ENCODE measurements around the gene MTF2. TPM values are rescaled to one million over a fixed set of nuclear protein-coding genes. Genes with fewer than 3 reads are reported as not detected.
"Not testable (repeated sequence)": the region's sequence is repeated elsewhere in the genome, so short reads cannot be mapped to it uniquely, and the experiment has no call there.

The MTF2 gene
- total RNA-seq, 1 experiment from 2014 or later = 36.3 TPM

DNA sequence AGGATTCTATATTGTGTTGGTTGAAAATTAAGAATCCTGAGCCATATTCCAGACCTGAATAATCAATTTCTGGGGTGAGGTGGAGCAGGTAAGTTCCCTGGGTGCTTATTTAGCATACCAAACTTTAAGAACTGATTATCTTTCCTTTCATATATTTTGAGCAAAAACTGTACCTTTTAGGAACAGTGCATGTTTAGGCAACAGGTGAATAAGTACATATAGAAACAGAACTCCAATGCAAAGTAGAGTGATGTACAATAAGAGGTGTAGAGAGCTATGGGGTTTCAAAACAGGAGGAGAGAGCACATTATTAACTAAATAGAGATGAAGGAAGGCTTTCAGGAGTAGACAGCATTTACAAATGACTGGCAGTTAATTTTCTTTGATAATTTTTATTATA, 72.4 kb downstream of the MTF2 start:
- Histone ChIP-seq H3K79me2 (ENCODE audit: low read length) (peaks cover 8% of the 10 kb centered on the region; the same call in 1 of the 2 replicates), H3K4me3 (ENCODE audit: low read length) (no peak overlapping the region), H3K9me2 (replicated peaks; ENCODE audit: insufficient read depth, low read length) (no peaks in the 10 kb centered on the region), H2AFZ (ENCODE audit: low read length) (no peak overlapping the region), H4K20me1 (ENCODE audit: insufficient read depth, low read depth, low read length) (no peaks in the 10 kb centered on the region), H3K36me3 (ENCODE audit: insufficient read depth, low read length) (peaks cover 15% of the 10 kb centered on the region; the same call in 1 of the 2 replicates), H3K9ac (ENCODE audit: low read length) (no peak overlapping the region), H3K27ac (ENCODE audit: low read length) (no peak overlapping the region), H3K27me3 (ENCODE audit: low read length) (no peaks in the 10 kb centered on the region), H3K4me1 (ENCODE audit: low read length) (peaks cover 8% of the 10 kb centered on the region; the same call in 1 of the 2 replicates), H3K9me3 (ENCODE audit: low read length) (no peaks in the 10 kb centered on the region), H3K4me2 (ENCODE audit: low read depth, low read length, poor library complexity, severe bottlenecking) (no peak overlapping the region)
- no peak for DNase-seq

DNA sequence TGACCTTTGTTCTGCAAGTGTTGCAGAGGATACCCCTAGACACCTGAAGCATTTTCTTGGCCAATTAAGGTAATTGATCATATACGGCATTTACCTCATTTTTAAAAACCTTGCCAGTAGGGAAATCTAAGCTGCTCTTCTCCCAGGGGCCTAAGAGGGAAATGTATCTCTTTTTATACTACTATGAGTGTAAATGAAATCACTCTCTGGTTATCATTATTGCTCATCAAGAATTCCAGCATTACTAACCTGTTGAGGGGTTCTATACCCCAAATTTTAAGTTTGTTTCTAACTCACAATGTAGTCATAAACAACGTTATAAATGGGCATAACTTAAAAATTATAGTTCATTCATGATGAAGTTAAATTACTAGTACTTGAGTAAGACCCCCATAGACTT, 73.8 kb downstream of the MTF2 start:
- no peak overlapping the region for H2AFZ ChIP-seq (ENCODE audit: low read length)
- no peak overlapping the region for H3K9ac ChIP-seq (ENCODE audit: low read length)
- H3K4me3 ChIP-seq (ENCODE audit: low read length) = no peak overlapping the region
- peaks cover 15% of the 10 kb centered on the region; the same call in 1 of the 2 replicates for H3K36me3 ChIP-seq (ENCODE audit: insufficient read depth, low read length)
- H4K20me1 ChIP-seq (ENCODE audit: insufficient read depth, low read depth, low read length) = no peaks in the 10 kb centered on the region
- peaks cover 8% of the 10 kb centered on the region; the same call in 1 of the 2 replicates for H3K79me2 ChIP-seq (ENCODE audit: low read length)
- no peaks in the 10 kb centered on the region for H3K27me3 ChIP-seq (ENCODE audit: low read length)
- no peak for DNase-seq
- H3K9me3 ChIP-seq (ENCODE audit: low read length) = no peaks in the 10 kb centered on the region
- no peak overlapping the region for H3K4me2 ChIP-seq (ENCODE audit: low read depth, low read length, poor library complexity, severe bottlenecking)
- peaks cover 8% of the 10 kb centered on the region; the same call in 1 of the 2 replicates for H3K4me1 ChIP-seq (ENCODE audit: low read length)
- H3K27ac ChIP-seq (ENCODE audit: low read length) = no peak overlapping the region
- H3K9me2 ChIP-seq (replicated peaks; ENCODE audit: insufficient read depth, low read length) = no peaks in the 10 kb centered on the region

DNA sequence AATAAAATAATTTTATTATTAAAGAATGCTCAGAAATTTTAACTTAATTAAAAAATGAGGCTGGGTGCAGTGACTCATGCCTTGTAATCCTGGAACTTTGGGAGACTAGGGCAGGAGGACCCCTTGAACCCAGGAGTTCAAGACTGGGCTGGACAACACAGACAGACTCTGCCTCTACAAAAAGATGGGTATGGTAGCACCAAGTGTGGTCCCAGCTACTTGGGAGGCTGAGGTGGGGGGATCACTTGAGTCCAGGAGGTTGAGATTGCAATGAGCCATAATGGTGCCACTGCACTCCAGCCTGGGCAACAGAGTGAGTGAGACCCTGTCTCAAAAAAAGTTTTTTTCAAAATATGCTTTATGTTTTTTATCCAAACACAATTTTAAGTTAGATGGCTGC, 75.8 kb downstream of the MTF2 start:
- Histone ChIP-seq H3K79me2 (ENCODE audit: low read length) (peaks cover 13% of the 10 kb centered on the region; the same call in 1 of the 2 replicates), H2AFZ (ENCODE audit: low read length) (no peak overlapping the region), H3K4me3 (ENCODE audit: low read length) (no peak overlapping the region), H3K27ac (ENCODE audit: low read length) (no peak overlapping the region), H3K27me3 (ENCODE audit: low read length) (no peaks in the 10 kb centered on the region), H4K20me1 (ENCODE audit: insufficient read depth, low read depth, low read length) (no peaks in the 10 kb centered on the region), H3K36me3 (ENCODE audit: insufficient read depth, low read length) (peaks cover 17% of the 10 kb centered on the region), H3K9me3 (ENCODE audit: low read length) (no peaks in the 10 kb centered on the region), H3K9ac (ENCODE audit: low read length) (no peak overlapping the region), H3K4me1 (ENCODE audit: low read length) (peaks cover 8% of the 10 kb centered on the region; the same call in 1 of the 2 replicates), H3K9me2 (replicated peaks; ENCODE audit: insufficient read depth, low read length) (no peaks in the 10 kb centered on the region), H3K4me2 (ENCODE audit: low read depth, low read length, poor library complexity, severe bottlenecking) (no peak overlapping the region)
- DNase-seq = no peak

DNA sequence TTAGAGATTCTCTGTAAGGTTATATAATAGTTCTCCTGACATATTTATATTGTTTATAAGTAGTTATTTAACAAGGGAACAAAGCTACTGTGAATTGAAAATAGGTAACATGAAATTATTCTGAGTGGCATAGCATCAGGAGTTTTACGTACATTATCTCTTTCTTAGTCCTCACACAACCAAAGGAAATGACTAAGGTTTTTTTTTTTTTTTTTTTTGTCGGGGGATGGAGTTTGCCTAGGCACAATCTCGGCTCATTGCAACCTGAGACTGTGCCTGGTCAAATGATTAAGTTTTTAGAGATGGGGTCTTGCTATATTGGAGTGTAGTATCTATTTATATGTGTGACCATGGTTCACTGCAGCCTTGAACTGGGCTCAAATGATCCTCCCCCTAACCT, 76.3 kb downstream of the MTF2 start:
- Histone ChIP-seq H3K4me2 (ENCODE audit: low read depth, low read length, poor library complexity, severe bottlenecking) (no peak overlapping the region), H3K9me3 (ENCODE audit: low read length) (no peaks in the 10 kb centered on the region), H3K27ac (ENCODE audit: low read length) (no peak overlapping the region), H3K36me3 (ENCODE audit: insufficient read depth, low read length) (peaks cover 17% of the 10 kb centered on the region), H3K4me3 (ENCODE audit: low read length) (no peak overlapping the region), H3K9me2 (replicated peaks; ENCODE audit: insufficient read depth, low read length) (no peaks in the 10 kb centered on the region), H3K4me1 (ENCODE audit: low read length) (peaks cover 8% of the 10 kb centered on the region; the same call in 1 of the 2 replicates), H3K9ac (ENCODE audit: low read length) (no peak overlapping the region), H3K27me3 (ENCODE audit: low read length) (no peaks in the 10 kb centered on the region), H3K79me2 (ENCODE audit: low read length) (peaks cover 13% of the 10 kb centered on the region; the same call in 1 of the 2 replicates), H4K20me1 (ENCODE audit: insufficient read depth, low read depth, low read length) (no peaks in the 10 kb centered on the region), H2AFZ (ENCODE audit: low read length) (no peak overlapping the region)
- DNase-seq = no peak

DNA sequence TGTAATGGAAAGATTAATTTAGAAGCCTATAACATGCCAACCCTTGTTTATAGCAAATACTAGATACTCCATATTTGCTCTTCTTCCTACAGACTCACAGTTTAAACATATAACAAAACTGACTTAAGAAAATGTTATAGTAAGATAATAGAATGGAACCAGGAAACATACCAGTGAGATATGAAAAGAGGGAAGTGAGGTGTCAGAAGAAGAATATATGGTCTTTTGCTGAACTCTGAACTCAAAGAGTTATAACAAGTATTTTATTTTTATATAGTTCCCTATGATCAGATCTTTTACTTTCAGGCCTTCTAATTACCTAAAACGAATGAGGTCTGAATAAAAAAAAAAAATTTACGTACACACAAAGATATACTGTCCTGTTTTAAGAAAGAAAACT, 80.3 kb downstream of the MTF2 start:
- H3K4me3 ChIP-seq (ENCODE audit: low read length) = no peak overlapping the region
- H3K27me3 ChIP-seq (ENCODE audit: low read length) = no peaks in the 10 kb centered on the region
- H2AFZ ChIP-seq (ENCODE audit: low read length) = no peak overlapping the region
- H3K4me2 ChIP-seq (ENCODE audit: low read depth, low read length, poor library complexity, severe bottlenecking) = no peak overlapping the region
- H3K27ac ChIP-seq (ENCODE audit: low read length) = no peak overlapping the region
- no peaks in the 10 kb centered on the region for H3K9me3 ChIP-seq (ENCODE audit: low read length)
- peaks cover 36% of the 10 kb centered on the region for H3K79me2 ChIP-seq (ENCODE audit: low read length)
- H3K9me2 ChIP-seq (replicated peaks; ENCODE audit: insufficient read depth, low read length) = no peaks in the 10 kb centered on the region
- no peak for DNase-seq
- no peak overlapping the region for H3K9ac ChIP-seq (ENCODE audit: low read length)
- peaks cover 9% of the 10 kb centered on the region for H3K4me1 ChIP-seq (ENCODE audit: low read length)
- H3K36me3 ChIP-seq (ENCODE audit: insufficient read depth, low read length) = peaks cover 9% of the 10 kb centered on the region
- H4K20me1 ChIP-seq (ENCODE audit: insufficient read depth, low read depth, low read length) = no peaks in the 10 kb centered on the region

DNA sequence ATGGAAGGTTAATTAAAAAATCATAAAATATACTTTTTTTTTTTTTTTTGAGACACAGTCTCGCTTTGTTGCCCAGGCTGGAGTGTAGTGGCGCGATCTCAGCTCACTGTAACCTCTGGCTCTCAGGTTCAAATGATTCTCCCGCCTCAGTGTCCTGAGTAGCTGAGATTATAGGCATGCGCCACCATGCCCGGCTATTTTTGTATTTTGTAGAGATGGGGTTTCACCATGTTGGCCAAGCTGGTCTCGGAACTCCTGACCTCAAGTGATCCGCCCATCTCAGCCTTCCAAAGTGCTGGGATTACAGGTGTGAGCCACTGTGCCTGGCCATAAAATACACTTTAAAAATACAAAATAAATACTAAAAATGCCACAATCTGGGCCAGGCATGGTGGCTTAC, 84.2 kb downstream of the MTF2 start:
- not testable (repeated sequence) for H3K4me1 ChIP-seq (ENCODE audit: low read length); H3K4me2 ChIP-seq (ENCODE audit: low read depth, low read length, poor library complexity, severe bottlenecking); H3K9me3 ChIP-seq (ENCODE audit: low read length); H3K27ac ChIP-seq (ENCODE audit: low read length); H2AFZ ChIP-seq (ENCODE audit: low read length); H3K4me3 ChIP-seq (ENCODE audit: low read length); H3K36me3 ChIP-seq (ENCODE audit: insufficient read depth, low read length); H3K9ac ChIP-seq (ENCODE audit: low read length); H3K9me2 ChIP-seq (replicated peaks; ENCODE audit: insufficient read depth, low read length); H3K27me3 ChIP-seq (ENCODE audit: low read length); DNase-seq; H4K20me1 ChIP-seq (ENCODE audit: insufficient read depth, low read depth, low read length)
- H3K79me2 ChIP-seq (ENCODE audit: low read length) = peaks cover 73% of the 10 kb centered on the region

DNA sequence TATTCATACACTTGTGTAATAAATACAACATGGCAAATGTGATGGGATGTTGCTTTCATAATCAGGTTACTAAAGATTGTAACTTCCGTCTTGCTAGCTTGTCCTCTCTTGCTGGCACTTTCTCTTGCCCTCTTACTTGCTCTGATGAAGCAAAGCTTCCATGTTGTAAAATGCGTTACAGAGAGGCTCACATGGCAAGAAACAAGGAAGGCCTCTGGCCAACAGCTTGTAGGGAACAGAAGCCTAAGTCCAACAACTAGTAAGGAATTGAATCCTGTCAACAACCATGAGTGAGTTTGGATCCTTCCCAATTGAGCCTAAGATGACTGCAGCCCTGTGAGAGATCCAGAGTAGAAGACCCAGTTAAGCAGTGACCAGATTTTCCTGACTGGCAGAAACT, 85.7 kb downstream of the MTF2 start:
- Histone ChIP-seq H2AFZ (ENCODE audit: low read length) (no peak overlapping the region), H3K4me2 (ENCODE audit: low read depth, low read length, poor library complexity, severe bottlenecking) (no peak overlapping the region), H3K79me2 (ENCODE audit: low read length) (peaks cover 82% of the 10 kb centered on the region), H3K27me3 (ENCODE audit: low read length) (no peaks in the 10 kb centered on the region), H3K27ac (ENCODE audit: low read length) (no peak overlapping the region), H3K4me1 (ENCODE audit: low read length) (peaks cover 9% of the 10 kb centered on the region), H3K9me3 (ENCODE audit: low read length) (no peaks in the 10 kb centered on the region), H3K36me3 (ENCODE audit: insufficient read depth, low read length) (peaks cover 6% of the 10 kb centered on the region; the same call in 1 of the 2 replicates), H3K4me3 (ENCODE audit: low read length) (no peak overlapping the region), H3K9me2 (replicated peaks; ENCODE audit: insufficient read depth, low read length) (no peaks in the 10 kb centered on the region), H4K20me1 (ENCODE audit: insufficient read depth, low read depth, low read length) (no peaks in the 10 kb centered on the region), H3K9ac (ENCODE audit: low read length) (no peak overlapping the region)
- DNase-seq = no peak

DNA sequence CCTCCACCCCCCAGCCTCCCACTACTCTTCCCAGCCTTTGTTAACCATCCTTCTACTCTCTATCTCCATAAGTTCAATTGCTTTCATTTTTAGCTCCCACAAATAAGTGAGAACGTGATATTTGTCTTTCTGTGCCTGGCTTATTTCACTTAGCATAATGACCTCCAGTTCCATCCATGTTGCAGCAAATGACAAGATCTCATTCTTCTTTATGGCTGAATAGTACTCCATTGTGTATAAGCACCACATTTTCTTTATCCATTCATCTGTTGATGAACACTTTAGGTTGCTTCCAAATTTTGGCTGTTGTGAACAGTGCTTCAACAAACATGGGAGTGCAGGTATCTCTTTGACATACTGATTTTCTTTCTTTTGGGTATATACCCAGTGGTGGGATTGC, 86.8 kb downstream of the MTF2 start:
- H3K27me3 ChIP-seq (ENCODE audit: low read length); H4K20me1 ChIP-seq (ENCODE audit: insufficient read depth, low read depth, low read length); H3K9me2 ChIP-seq (replicated peaks; ENCODE audit: insufficient read depth, low read length); H3K36me3 ChIP-seq (ENCODE audit: insufficient read depth, low read length); H3K4me3 ChIP-seq (ENCODE audit: low read length); H3K4me2 ChIP-seq (ENCODE audit: low read depth, low read length, poor library complexity, severe bottlenecking); H2AFZ ChIP-seq (ENCODE audit: low read length); H3K27ac ChIP-seq (ENCODE audit: low read length); DNase-seq; H3K9me3 ChIP-seq (ENCODE audit: low read length); H3K9ac ChIP-seq (ENCODE audit: low read length); H3K4me1 ChIP-seq (ENCODE audit: low read length): not testable (repeated sequence)
- peaks cover 91% of the 10 kb centered on the region for H3K79me2 ChIP-seq (ENCODE audit: low read length)

DNA sequence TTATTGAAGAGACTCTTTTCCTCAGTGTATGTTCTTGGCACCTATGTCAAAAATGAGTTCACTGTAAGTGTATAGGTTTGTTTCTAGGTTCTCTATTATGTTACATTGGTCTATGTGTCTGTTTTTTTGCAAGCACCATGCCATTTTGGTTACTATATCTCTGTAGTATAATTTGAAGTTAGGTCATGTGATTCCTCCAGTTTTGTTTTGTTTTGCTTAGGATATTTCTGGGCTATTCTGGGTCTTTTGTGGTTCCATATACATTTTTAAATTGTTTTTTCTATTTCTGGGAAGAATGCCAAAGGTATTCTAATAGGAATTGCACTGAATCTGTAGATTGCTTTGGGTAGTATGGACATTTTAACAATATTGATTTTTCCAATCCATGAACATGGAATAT, 87.9 kb downstream of the MTF2 start:
- Histone ChIP-seq H3K79me2 (ENCODE audit: low read length) (peaks cover 91% of the 10 kb centered on the region), H3K4me1 (ENCODE audit: low read length) (peaks cover under 1% of the 10 kb centered on the region), H3K9ac (ENCODE audit: low read length) (no peak overlapping the region), H3K4me3 (ENCODE audit: low read length) (no peak overlapping the region), H3K9me3 (ENCODE audit: low read length) (no peaks in the 10 kb centered on the region), H3K27me3 (ENCODE audit: low read length) (no peaks in the 10 kb centered on the region), H4K20me1 (ENCODE audit: insufficient read depth, low read depth, low read length) (no peaks in the 10 kb centered on the region), H3K36me3 (ENCODE audit: insufficient read depth, low read length) (peaks cover 7% of the 10 kb centered on the region), H3K27ac (ENCODE audit: low read length) (no peak overlapping the region), H3K4me2 (ENCODE audit: low read depth, low read length, poor library complexity, severe bottlenecking) (no peak overlapping the region), H3K9me2 (replicated peaks; ENCODE audit: insufficient read depth, low read length) (no peaks in the 10 kb centered on the region), H2AFZ (ENCODE audit: low read length) (no peak overlapping the region)
- no peak for DNase-seq

Measured in Karpas-422 (cell line).